ENCODE measurements around the gene KLHL11.
"Not testable (repeated sequence)": the region's sequence is repeated elsewhere in the genome, so short reads cannot be mapped to it uniquely, and the experiment has no call there.

KLHL11 gene

GRCh38 chr17:41835800-41836549 lies 29.2 kb downstream of the KLHL11 start, which contains the start of gene NT5C3B:
Gene NT5C3B, minus strand, starts transcription at chr17:41836232. Its CDS starts 39 bp downstream, at chr17:41836193.
- peak; percentile 48 for DNase-seq

- DNase-seq, result peak; percentile 1
These were observed 29.9 kb downstream of the KLHL11 start for GRCh38 chr17:41835214-41835799.

GRCh38 chr17:41829961-41830360 lies 35.3 kb downstream of the KLHL11 start:
- DNase-seq, result not testable (repeated sequence)

- no peak for DNase-seq
These were observed 39.9 kb downstream of the KLHL11 start for GRCh38 chr17:41825175-41825845.

- DNase-seq, result no peak
These were observed 41.1 kb downstream of the KLHL11 start for GRCh38 chr17:41824086-41824485.

- no peak for DNase-seq
These were observed 41.6 kb downstream of the KLHL11 start for GRCh38 chr17:41823580-41823979.

GRCh38 chr17:41823141-41823524 lies 42.1 kb downstream of the KLHL11 start:
- no peak for DNase-seq

GRCh38 chr17:41822216-41823140 lies 42.7 kb downstream of the KLHL11 start:
- no peak for DNase-seq

GRCh38 chr17:41821776-41822175 lies 43.4 kb downstream of the KLHL11 start:
- DNase-seq, result no peak

GRCh38 chr17:41818024-41818423 lies 47.2 kb downstream of the KLHL11 start:
- DNase-seq, result no peak

- DNase-seq, result no peak
These were observed 48.4 kb downstream of the KLHL11 start for GRCh38 chr17:41816637-41817320.

GRCh38 chr17:41814195-41814594 lies 51.0 kb downstream of the KLHL11 start:
- DNase-seq, result no peak

- no peak for DNase-seq
These were observed 51.5 kb downstream of the KLHL11 start for GRCh38 chr17:41813699-41814124.

GRCh38 chr17:41813152-41813680 lies 52.0 kb downstream of the KLHL11 start:
- no peak for DNase-seq

GRCh38 chr17:41812381-41813151 lies 52.7 kb downstream of the KLHL11 start, which contains the start of gene FKBP10:
Gene FKBP10, plus strand, starts transcription at chr17:41813004. Its CDS starts 31 bp downstream, at chr17:41813035.
- peak; percentile 44 for DNase-seq

GRCh38 chr17:41811549-41812380 lies 53.5 kb downstream of the KLHL11 start, which contains the start of gene P3H4:
Gene P3H4, minus strand, starts transcription at chr17:41811949. Its CDS starts 34 bp downstream, at chr17:41811915.
- DNase-seq, result peak; percentile 76

- DNase-seq, result no peak
These were observed 54.3 kb downstream of the KLHL11 start for GRCh38 chr17:41810659-41811548.

- DNase-seq, result no peak
These were observed 58.4 kb downstream of the KLHL11 start for GRCh38 chr17:41806685-41807445.

Data from CD4-positive, alpha-beta T cell treated with Interleukin-21 for 1 hour (primary cell).